ENCODE measurements around the gene GIGYF2.

Gene GIGYF2

GRCh38 chr2:232893834-232894233 is 196.7 kb downstream of the GIGYF2 start:
- H4K20me1 ChIP-seq (ENCODE audit: insufficient read depth, low read length): no peaks in the 10 kb centered on the region
- no peaks in the 10 kb centered on the region for H3F3A ChIP-seq (ENCODE audit: insufficient read depth, low read length)
- no peak for TF ChIP-seq EZH2 (optimal IDR thresholded peaks at IDR 0.05; ENCODE audit: low read depth, low read length)
- TF ChIP-seq CTCF (IDR thresholded peaks at IDR 0.05; ENCODE audit: low read length): no peak
- TF ChIP-seq EZH2phosphoT487 (IDR thresholded peaks at IDR 0.05; ENCODE audit: low read length): no peak
- no peak overlapping the region for H3K27ac ChIP-seq (ENCODE audit: low read length)
- H3K4me2 ChIP-seq (ENCODE audit: low read depth, low read length): no peak overlapping the region
- no peaks in the 10 kb centered on the region for H3K36me3 ChIP-seq (replicated peaks; ENCODE audit: insufficient read depth, low read length)
- no peaks in the 10 kb centered on the region for H3K79me2 ChIP-seq (ENCODE audit: low read length)
- no peaks in the 10 kb centered on the region for H3K4me1 ChIP-seq (ENCODE audit: low read length)
- no peaks in the 10 kb centered on the region for H3K9me3 ChIP-seq (replicated peaks; ENCODE audit: insufficient read depth, low read length)
- no peak overlapping the region for H2AFZ ChIP-seq (ENCODE audit: low read length)
- no peaks in the 10 kb centered on the region for H3K9me2 ChIP-seq (replicated peaks; ENCODE audit: insufficient read depth, low read length)
- no peak overlapping the region for H3K9ac ChIP-seq (ENCODE audit: low read length)
- no peaks in the 10 kb centered on the region for H3K27me3 ChIP-seq (replicated peaks; ENCODE audit: insufficient read depth, low read length)
- DNase-seq: no peak
- no peak overlapping the region for H3K4me3 ChIP-seq (ENCODE audit: low read length)

GRCh38 chr2:232894251-232894650 is 197.1 kb downstream of the GIGYF2 start:
- Histone ChIP-seq H3K27me3 (replicated peaks; ENCODE audit: insufficient read depth, low read length) (no peaks in the 10 kb centered on the region), H3K27ac (ENCODE audit: low read length) (no peak overlapping the region), H3K9ac (ENCODE audit: low read length) (no peak overlapping the region), H3K9me2 (replicated peaks; ENCODE audit: insufficient read depth, low read length) (no peaks in the 10 kb centered on the region), H3K79me2 (ENCODE audit: low read length) (no peaks in the 10 kb centered on the region), H3K4me2 (ENCODE audit: low read depth, low read length) (no peak overlapping the region), H3K9me3 (replicated peaks; ENCODE audit: insufficient read depth, low read length) (no peaks in the 10 kb centered on the region), H3K4me1 (ENCODE audit: low read length) (no peaks in the 10 kb centered on the region), H3K36me3 (replicated peaks; ENCODE audit: insufficient read depth, low read length) (no peaks in the 10 kb centered on the region), H4K20me1 (ENCODE audit: insufficient read depth, low read length) (no peaks in the 10 kb centered on the region), H2AFZ (ENCODE audit: low read length) (no peak overlapping the region), H3K4me3 (ENCODE audit: low read length) (no peak overlapping the region), H3F3A (ENCODE audit: insufficient read depth, low read length) (no peaks in the 10 kb centered on the region)
- no peak for TF ChIP-seq EZH2 (optimal IDR thresholded peaks at IDR 0.05; ENCODE audit: low read depth, low read length)
- DNase-seq: no peak

GRCh38 chr2:232894746-232895145 is 197.6 kb downstream of the GIGYF2 start:
- DNase-seq: no peak
- Histone ChIP-seq H3K9me3 (replicated peaks; ENCODE audit: insufficient read depth, low read length) (no peaks in the 10 kb centered on the region), H3K36me3 (replicated peaks; ENCODE audit: insufficient read depth, low read length) (no peaks in the 10 kb centered on the region), H3K9ac (ENCODE audit: low read length) (no peak overlapping the region), H2AFZ (ENCODE audit: low read length) (no peak overlapping the region), H3K27ac (ENCODE audit: low read length) (no peak overlapping the region), H3K9me2 (replicated peaks; ENCODE audit: insufficient read depth, low read length) (no peaks in the 10 kb centered on the region), H3K4me2 (ENCODE audit: low read depth, low read length) (no peak overlapping the region), H3K79me2 (ENCODE audit: low read length) (no peaks in the 10 kb centered on the region), H3F3A (ENCODE audit: insufficient read depth, low read length) (no peaks in the 10 kb centered on the region), H3K27me3 (replicated peaks; ENCODE audit: insufficient read depth, low read length) (no peaks in the 10 kb centered on the region), H4K20me1 (ENCODE audit: insufficient read depth, low read length) (no peaks in the 10 kb centered on the region), H3K4me1 (ENCODE audit: low read length) (no peaks in the 10 kb centered on the region), H3K4me3 (ENCODE audit: low read length) (no peak overlapping the region)
- no peak for TF ChIP-seq EZH2 (optimal IDR thresholded peaks at IDR 0.05; ENCODE audit: low read depth, low read length)
- TF ChIP-seq EZH2phosphoT487 (IDR thresholded peaks at IDR 0.05; ENCODE audit: low read length): no peak
- no peak for TF ChIP-seq CTCF (IDR thresholded peaks at IDR 0.05; ENCODE audit: low read length)

GRCh38 chr2:232896111-232896510 is 199.0 kb downstream of the GIGYF2 start:
- TF ChIP-seq EZH2 (optimal IDR thresholded peaks at IDR 0.05; ENCODE audit: low read depth, low read length): no peak
- no peak for TF ChIP-seq CTCF (IDR thresholded peaks at IDR 0.05; ENCODE audit: low read length)
- TF ChIP-seq EZH2phosphoT487 (IDR thresholded peaks at IDR 0.05; ENCODE audit: low read length): no peak

More at GRCh38 chr2:232896111-232896510, 199.0 kb downstream of the GIGYF2 start:
- Histone ChIP-seq H3K4me2 (ENCODE audit: low read depth, low read length) (no peak overlapping the region), H3K9me3 (replicated peaks; ENCODE audit: insufficient read depth, low read length) (no peaks in the 10 kb centered on the region), H3F3A (ENCODE audit: insufficient read depth, low read length) (no peaks in the 10 kb centered on the region), H3K27ac (ENCODE audit: low read length) (no peak overlapping the region), H3K36me3 (replicated peaks; ENCODE audit: insufficient read depth, low read length) (no peaks in the 10 kb centered on the region), H3K4me3 (ENCODE audit: low read length) (no peak overlapping the region), H3K27me3 (replicated peaks; ENCODE audit: insufficient read depth, low read length) (no peaks in the 10 kb centered on the region), H3K4me1 (ENCODE audit: low read length) (no peaks in the 10 kb centered on the region), H4K20me1 (ENCODE audit: insufficient read depth, low read length) (no peaks in the 10 kb centered on the region), H3K9ac (ENCODE audit: low read length) (no peak overlapping the region), H2AFZ (ENCODE audit: low read length) (no peak overlapping the region), H3K79me2 (ENCODE audit: low read length) (no peaks in the 10 kb centered on the region), H3K9me2 (replicated peaks; ENCODE audit: insufficient read depth, low read length) (no peaks in the 10 kb centered on the region)
- DNase-seq: no peak
